HFFc6 (cell line): ENCODE results near the gene FOXP1. TPM values are rescaled to one million over a fixed set of nuclear protein-coding genes. Genes with fewer than 3 reads are reported as not detected.

Experiments used
- DNase-seq: peaks from one replicate; pipeline ENCODE4 v3.0.0-alpha.2; 2018
- H3K27ac Mint-ChIP-seq: 2 replicates; pipeline ENCODE4 v1.8.0; 2020; ENCODE audit warnings: mild to moderate bottlenecking, mixed read lengths
- H3K27me3 Mint-ChIP-seq: 2 replicates; pipeline ENCODE4 v1.8.0; 2021; ENCODE audit warnings: mild to moderate bottlenecking, moderate library complexity, mixed read lengths; ENCODE audit not compliant: insufficient read depth
- H3K36me3 Mint-ChIP-seq: 2 replicates; pipeline ENCODE4 v1.8.0; 2021; ENCODE audit warnings: low read depth, mixed read lengths
- H3K4me1 Mint-ChIP-seq: 2 replicates; pipeline ENCODE4 v1.8.0; 2020; ENCODE audit warnings: low read depth, mixed read lengths
- H3K4me3 Mint-ChIP-seq: 2 replicates; pipeline ENCODE4 v1.8.0; 2020; ENCODE audit warnings: mild to moderate bottlenecking, moderate library complexity, mixed read lengths
- H3K9me3 Mint-ChIP-seq: 2 replicates; pipeline ENCODE4 v1.8.0; 2020; ENCODE audit warnings: mild to moderate bottlenecking, mixed read lengths
- total RNA-seq, 6 experiments: library from RNA; stranded (reverse); fragmentation: NEBNext Ultra II Directional; extraction: Animal tissue kit (Norgen Biotek cat#: 25700); gene quantifications; 2 replicates in 1 of 6; 3 replicates in 5 of 6; pipeline ENCODE4 v1.2.3, GENCODE V29; 2021
- TF ChIP-seq, protein P1 (sequence below): fragments of 200-600 bp; sonication (generic); IDR thresholded peaks from 2 replicates; pipeline ENCODE4 v1.5.0; 2021; ENCODE audit warnings: antibody characterized with exemption, mild to moderate bottlenecking

The FOXP1 gene
- total RNA-seq, 6 experiments from 2014 or later = 32.2 to 59.3 (median 52.0) TPM

DNA sequence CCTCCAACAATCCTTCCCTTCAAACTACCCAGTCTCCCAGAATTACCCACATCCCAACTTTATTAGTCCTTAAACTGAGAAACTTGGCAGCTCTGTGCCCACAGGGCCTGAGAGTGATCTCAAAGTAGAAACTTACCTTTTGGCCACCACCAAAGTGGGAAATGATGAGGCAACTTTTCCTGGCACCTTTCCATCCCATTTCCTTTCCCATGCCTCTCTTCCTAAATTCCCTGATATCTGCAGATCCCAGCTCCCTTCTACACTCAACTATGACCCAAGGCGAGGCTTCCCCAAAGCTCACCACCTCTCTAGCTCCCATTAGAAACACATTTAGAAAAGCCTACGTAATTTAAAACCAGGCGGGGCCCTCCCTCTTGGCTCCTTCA lies 271.9 kb downstream of the FOXP1 start:
- Mint-ChIP-seq H3K36me3 (no peaks in the 10 kb centered on the region), H3K4me1 (peaks cover 45% of the 10 kb centered on the region), H3K27ac (0 out of 2 replicates have a peak overlapping the region, but pooled peaks have one; percentile 22), H3K9me3 (no peaks in the 10 kb centered on the region), H3K27me3 (no peaks in the 10 kb centered on the region), H3K4me3 (no peak overlapping the region)
- TF ChIP-seq, protein P1, sequence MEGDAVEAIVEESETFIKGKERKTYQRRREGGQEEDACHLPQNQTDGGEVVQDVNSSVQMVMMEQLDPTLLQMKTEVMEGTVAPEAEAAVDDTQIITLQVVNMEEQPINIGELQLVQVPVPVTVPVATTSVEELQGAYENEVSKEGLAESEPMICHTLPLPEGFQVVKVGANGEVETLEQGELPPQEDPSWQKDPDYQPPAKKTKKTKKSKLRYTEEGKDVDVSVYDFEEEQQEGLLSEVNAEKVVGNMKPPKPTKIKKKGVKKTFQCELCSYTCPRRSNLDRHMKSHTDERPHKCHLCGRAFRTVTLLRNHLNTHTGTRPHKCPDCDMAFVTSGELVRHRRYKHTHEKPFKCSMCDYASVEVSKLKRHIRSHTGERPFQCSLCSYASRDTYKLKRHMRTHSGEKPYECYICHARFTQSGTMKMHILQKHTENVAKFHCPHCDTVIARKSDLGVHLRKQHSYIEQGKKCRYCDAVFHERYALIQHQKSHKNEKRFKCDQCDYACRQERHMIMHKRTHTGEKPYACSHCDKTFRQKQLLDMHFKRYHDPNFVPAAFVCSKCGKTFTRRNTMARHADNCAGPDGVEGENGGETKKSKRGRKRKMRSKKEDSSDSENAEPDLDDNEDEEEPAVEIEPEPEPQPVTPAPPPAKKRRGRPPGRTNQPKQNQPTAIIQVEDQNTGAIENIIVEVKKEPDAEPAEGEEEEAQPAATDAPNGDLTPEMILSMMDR = no peak
- DNase-seq = no peak

DNA sequence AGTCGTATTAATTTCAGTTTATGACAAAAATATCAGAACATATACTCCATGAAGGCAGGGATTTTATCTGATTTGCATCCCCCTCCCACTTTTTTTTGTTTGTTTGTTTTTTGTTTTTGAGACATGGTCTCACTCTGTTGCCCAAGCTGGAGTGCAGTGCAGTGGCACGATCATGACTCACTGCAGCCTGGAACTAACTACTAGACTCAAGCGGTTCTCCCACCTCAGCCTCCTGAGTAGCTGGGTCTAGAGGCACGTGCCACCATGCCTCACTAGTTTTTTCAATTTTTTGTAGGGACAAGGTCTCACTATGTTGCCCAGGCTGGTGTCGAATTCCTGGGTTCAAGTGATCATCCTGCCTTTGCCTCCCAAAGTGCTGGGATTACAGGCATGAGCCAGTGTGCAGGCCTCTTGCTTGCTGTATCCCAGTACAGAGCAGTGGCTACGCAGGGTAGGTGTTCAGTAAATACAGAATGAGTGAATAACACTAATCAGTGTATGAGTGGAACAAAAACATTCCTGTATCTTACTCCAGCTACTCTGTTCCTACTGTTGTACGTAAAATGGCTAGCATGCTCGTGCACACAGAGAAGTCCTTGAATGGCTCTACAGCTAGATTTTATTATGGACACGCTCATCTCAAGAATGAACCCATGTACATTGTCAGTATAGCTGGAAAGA lies 272.4 kb downstream of the FOXP1 start:
- TF ChIP-seq, protein P1 = peak; percentile 24; the same call in 1 of the 2 replicates
- no peaks in the 10 kb centered on the region for H3K27me3 Mint-ChIP-seq
- no peaks in the 10 kb centered on the region for H3K9me3 Mint-ChIP-seq
- peak overlapping the region; percentile 88 for H3K4me3 Mint-ChIP-seq
- H3K4me1 Mint-ChIP-seq = peaks cover 45% of the 10 kb centered on the region
- peak; percentile 13 for DNase-seq
- H3K27ac Mint-ChIP-seq = peak overlapping the region; percentile 97
- H3K36me3 Mint-ChIP-seq = no peaks in the 10 kb centered on the region

DNA sequence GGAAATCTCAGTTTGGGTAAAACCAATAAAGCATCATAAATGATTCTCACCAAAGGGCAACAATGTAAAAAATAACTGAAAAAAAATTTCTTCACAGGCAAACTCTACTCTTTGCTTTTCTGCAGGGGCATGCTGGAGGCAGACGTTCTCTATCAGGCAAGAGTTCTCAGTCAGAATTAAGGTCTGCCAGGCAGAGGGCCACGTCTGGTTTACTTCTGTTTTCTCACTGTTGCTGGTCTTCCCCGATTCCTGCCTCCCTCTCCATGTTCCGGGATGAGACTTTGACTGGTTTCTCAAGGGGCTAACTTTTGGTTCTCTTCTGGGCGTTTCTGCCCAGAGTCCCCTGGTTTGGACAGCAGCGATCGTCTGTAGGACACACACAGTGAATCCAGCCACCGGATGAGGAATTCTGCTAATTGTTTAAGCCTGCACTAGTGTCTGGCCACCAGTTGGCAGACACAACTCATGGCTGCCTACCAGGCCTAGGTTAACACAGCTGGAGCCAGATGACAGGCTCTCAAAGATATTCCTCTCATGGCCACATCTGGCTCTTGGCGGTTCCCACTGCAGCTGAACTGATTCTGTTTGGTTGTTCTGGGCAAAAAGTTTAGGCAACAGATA lies 273.1 kb downstream of the FOXP1 start:
- Mint-ChIP-seq H3K27me3 (no peaks in the 10 kb centered on the region; the same call in 1 of the 2 replicates), H3K4me1 (peaks cover 50% of the 10 kb centered on the region), H3K9me3 (no peaks in the 10 kb centered on the region), H3K27ac (peak overlapping the region; percentile 97), H3K4me3 (peak overlapping the region; percentile 88), H3K36me3 (no peaks in the 10 kb centered on the region)
- peak; percentile 60 for DNase-seq
- TF ChIP-seq, protein P1 = peak; percentile 50

DNA sequence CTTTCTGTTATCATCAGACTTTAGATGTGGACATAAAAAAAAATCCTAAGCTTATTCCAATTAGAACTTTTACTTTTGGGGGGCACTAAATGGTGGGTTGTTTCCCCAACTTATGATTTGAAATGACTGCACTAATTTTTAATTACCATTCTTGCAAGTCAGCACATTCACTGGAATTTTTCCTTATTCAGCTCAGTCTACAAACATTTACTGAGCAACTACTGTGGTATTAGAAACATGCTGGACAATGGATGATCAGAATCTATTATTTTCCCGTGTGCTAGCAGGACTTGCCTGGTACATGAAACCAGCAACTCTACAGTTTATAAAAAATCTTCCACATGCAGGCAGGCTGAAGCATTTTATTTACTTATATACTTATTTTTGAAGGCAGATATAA lies 273.6 kb downstream of the FOXP1 start:
- peaks cover 56% of the 10 kb centered on the region for H3K4me1 Mint-ChIP-seq
- TF ChIP-seq, protein P1 = no peak
- H3K36me3 Mint-ChIP-seq = no peaks in the 10 kb centered on the region
- H3K27me3 Mint-ChIP-seq = no peaks in the 10 kb centered on the region; the same call in 1 of the 2 replicates
- no peaks in the 10 kb centered on the region for H3K9me3 Mint-ChIP-seq
- H3K4me3 Mint-ChIP-seq = peak overlapping the region; percentile 88
- DNase-seq = peak; percentile 38
- H3K27ac Mint-ChIP-seq = peak overlapping the region; percentile 97

DNA sequence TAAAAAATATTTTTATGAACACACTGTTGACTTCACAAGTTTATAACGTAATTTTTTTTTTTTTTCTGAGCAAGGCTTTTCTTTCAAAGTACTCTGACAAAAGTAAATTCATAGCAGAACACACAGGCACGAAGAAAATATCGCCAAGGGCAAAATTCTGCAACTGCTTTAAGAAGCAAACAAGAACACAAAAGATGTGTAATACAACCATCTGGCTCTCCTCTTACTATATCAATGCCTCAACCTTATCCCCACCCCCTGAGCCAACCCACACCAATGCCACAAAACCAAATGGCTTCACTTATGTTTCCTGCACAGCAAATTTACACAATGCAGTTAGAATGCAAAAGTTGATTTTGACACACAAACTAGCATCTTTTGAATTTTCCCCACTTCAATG lies 274.2 kb downstream of the FOXP1 start:
- DNase-seq = peak; percentile 50
- H3K9me3 Mint-ChIP-seq = no peaks in the 10 kb centered on the region
- H3K27ac Mint-ChIP-seq = peak overlapping the region; percentile 97
- H3K36me3 Mint-ChIP-seq = no peaks in the 10 kb centered on the region
- peaks cover 61% of the 10 kb centered on the region for H3K4me1 Mint-ChIP-seq
- H3K27me3 Mint-ChIP-seq = no peaks in the 10 kb centered on the region; the same call in 1 of the 2 replicates
- H3K4me3 Mint-ChIP-seq = peak overlapping the region; percentile 88
- TF ChIP-seq, protein P1 = no peak
